HL-60 (cell line): Measurements from ENCODE around the gene NUP98.

Experiments used
- DNase-seq, 2 experiments: peaks; one replicate each; pipeline ENCODE4 v3.0.0-alpha.2; 2010 to 2020; ENCODE audit warnings: low read depth in 1 of 2, low spot score in 1 of 2
- H3K27ac ChIP-seq: fragments of 250-450 bp; sonication (Bioruptor Pico); replicated peaks from 2 replicates; pipeline ENCODE4 v1.5.1; 2020; ENCODE audit warnings: mild to moderate bottlenecking, moderate library complexity
- H3K27me3 ChIP-seq: fragments of 250-450 bp; sonication (Bioruptor Pico); 2 replicates; pipeline ENCODE4 v1.5.1; 2021; ENCODE audit warnings: mild to moderate bottlenecking, moderate library complexity; ENCODE audit not compliant: insufficient read depth, poor library complexity, severe bottlenecking
- H3K4me3 ChIP-seq: replicated peaks from 2 replicates; pipeline ENCODE4 v1.5.1; 2011; ENCODE audit warnings: mild to moderate bottlenecking, control low read depth, low read length; ENCODE audit not compliant: insufficient read depth
- CTCF ChIP-seq: IDR thresholded peaks from one replicate; pipeline ENCODE4 v1.5.1; 2011; ENCODE audit warnings: low read length, control low read depth, inconsistent platforms; ENCODE audit not compliant: insufficient read depth
- GABPA ChIP-seq: IDR thresholded peaks from 2 replicates; pipeline ENCODE4 v1.6.1; 2012; ENCODE audit warnings: low read depth
- POLR2AphosphoS5 ChIP-seq: IDR thresholded peaks from 2 replicates; pipeline ENCODE4 v1.6.1; 2012; ENCODE audit warnings: low read depth
- REST ChIP-seq: IDR thresholded peaks from 2 replicates; pipeline ENCODE4 v1.6.1; 2012; ENCODE audit warnings: low read depth; ENCODE audit not compliant: insufficient replicate concordance
- SPI1 ChIP-seq: IDR thresholded peaks from 2 replicates; pipeline ENCODE4 v1.6.1; 2012; ENCODE audit warnings: low read depth, mild to moderate bottlenecking, borderline replicate concordance

Gene NUP98

GRCh38 chr11:3679077-3679476, 118.3 kb downstream of the NUP98 start:
- Histone ChIP-seq H3K4me3 (no peak overlapping the region), H3K27ac (no peak overlapping the region), H3K27me3 (no peaks in the 10 kb centered on the region)
- TF ChIP-seq CTCF (no peak), POLR2AphosphoS5 (no peak), GABPA (no peak), SPI1 (no peak), REST (no peak)
- no peak for DNase-seq

GRCh38 chr11:3675971-3676370, 121.4 kb downstream of the NUP98 start:
- no peak for TF ChIP-seq CTCF
- TF ChIP-seq REST: no peak
- TF ChIP-seq GABPA: no peak
- TF ChIP-seq SPI1: no peak
- no peak for TF ChIP-seq POLR2AphosphoS5
- DNase-seq: no peak
- Histone ChIP-seq H3K27ac (no peak overlapping the region), H3K27me3 (no peaks in the 10 kb centered on the region), H3K4me3 (no peak overlapping the region)

GRCh38 chr11:3674189-3674588, 123.2 kb downstream of the NUP98 start:
- DNase-seq: no peak
- Histone ChIP-seq H3K27me3 (no peaks in the 10 kb centered on the region), H3K4me3 (no peak overlapping the region), H3K27ac (no peak overlapping the region)
- no peak for TF ChIP-seq CTCF
- TF ChIP-seq REST: no peak
- no peak for TF ChIP-seq POLR2AphosphoS5
- no peak for TF ChIP-seq SPI1
- TF ChIP-seq GABPA: no peak
